ENCODE results near the gene FANCD2.

- TF ChIP-seq, protein P1, sequence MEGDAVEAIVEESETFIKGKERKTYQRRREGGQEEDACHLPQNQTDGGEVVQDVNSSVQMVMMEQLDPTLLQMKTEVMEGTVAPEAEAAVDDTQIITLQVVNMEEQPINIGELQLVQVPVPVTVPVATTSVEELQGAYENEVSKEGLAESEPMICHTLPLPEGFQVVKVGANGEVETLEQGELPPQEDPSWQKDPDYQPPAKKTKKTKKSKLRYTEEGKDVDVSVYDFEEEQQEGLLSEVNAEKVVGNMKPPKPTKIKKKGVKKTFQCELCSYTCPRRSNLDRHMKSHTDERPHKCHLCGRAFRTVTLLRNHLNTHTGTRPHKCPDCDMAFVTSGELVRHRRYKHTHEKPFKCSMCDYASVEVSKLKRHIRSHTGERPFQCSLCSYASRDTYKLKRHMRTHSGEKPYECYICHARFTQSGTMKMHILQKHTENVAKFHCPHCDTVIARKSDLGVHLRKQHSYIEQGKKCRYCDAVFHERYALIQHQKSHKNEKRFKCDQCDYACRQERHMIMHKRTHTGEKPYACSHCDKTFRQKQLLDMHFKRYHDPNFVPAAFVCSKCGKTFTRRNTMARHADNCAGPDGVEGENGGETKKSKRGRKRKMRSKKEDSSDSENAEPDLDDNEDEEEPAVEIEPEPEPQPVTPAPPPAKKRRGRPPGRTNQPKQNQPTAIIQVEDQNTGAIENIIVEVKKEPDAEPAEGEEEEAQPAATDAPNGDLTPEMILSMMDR (conservative IDR thresholded peaks at IDR 0.05) = no peak
- TF ChIP-seq EZH2 (IDR thresholded peaks at IDR 0.05; ENCODE audit: low read depth) = no peak
Measured at GRCh38 chr3:10012106-10012505, 14.1 kb upstream of the FANCD2 start.
